HUES48 (cell line): Measurements from ENCODE around the gene STXBP4.

ENCODE experiments used
- H3K27ac ChIP-seq: one replicate; pipeline ENCODE4 v1.7.0; 2013; ENCODE audit warnings: low read depth, low read length, inconsistent platforms
- H3K27me3 ChIP-seq: 2 replicates; pipeline ENCODE4 v1.6.1; 2013; ENCODE audit warnings: mild to moderate bottlenecking, low read length; ENCODE audit not compliant: control insufficient read depth, insufficient read depth
- H3K36me3 ChIP-seq: 2 replicates; pipeline ENCODE4 v1.6.1; 2013; ENCODE audit warnings: low read length; ENCODE audit not compliant: control insufficient read depth, insufficient read depth
- H3K4me1 ChIP-seq: 2 replicates; pipeline ENCODE4 v1.6.1; 2013; ENCODE audit warnings: mild to moderate bottlenecking, low read length; ENCODE audit not compliant: control insufficient read depth, insufficient read depth
- H3K4me3 ChIP-seq: 2 replicates; pipeline ENCODE4 v1.5.1; 2013; ENCODE audit warnings: mild to moderate bottlenecking, low read depth, low read length
- H3K9ac ChIP-seq: 2 replicates; pipeline ENCODE4 v1.6.1; 2013; ENCODE audit warnings: mild to moderate bottlenecking, low read depth, low read length, moderate library complexity
- H3K9me3 ChIP-seq: 2 replicates; pipeline ENCODE4 v1.6.1; 2013; ENCODE audit warnings: low read length; ENCODE audit not compliant: control insufficient read depth, insufficient read depth

STXBP4 gene

GRCh38 chr17:54990118-54990517, 21.6 kb downstream of the STXBP4 start:
- H3K9ac ChIP-seq, result no peak overlapping the region
- H3K4me1 ChIP-seq, result no peaks in the 10 kb centered on the region
- no peak overlapping the region for H3K27ac ChIP-seq
- peaks cover 10% of the 10 kb centered on the region for H3K36me3 ChIP-seq
- H3K27me3 ChIP-seq, result no peaks in the 10 kb centered on the region
- H3K4me3 ChIP-seq, result no peak overlapping the region
- no peaks in the 10 kb centered on the region for H3K9me3 ChIP-seq

- Histone ChIP-seq H3K36me3 (peaks cover 21% of the 10 kb centered on the region), H3K4me1 (no peaks in the 10 kb centered on the region), H3K9me3 (no peaks in the 10 kb centered on the region), H3K27ac (no peak overlapping the region), H3K27me3 (no peaks in the 10 kb centered on the region), H3K9ac (no peak overlapping the region), H3K4me3 (no peak overlapping the region)
These were observed 23.0 kb downstream of the STXBP4 start for GRCh38 chr17:54991567-54991966.

DNA sequence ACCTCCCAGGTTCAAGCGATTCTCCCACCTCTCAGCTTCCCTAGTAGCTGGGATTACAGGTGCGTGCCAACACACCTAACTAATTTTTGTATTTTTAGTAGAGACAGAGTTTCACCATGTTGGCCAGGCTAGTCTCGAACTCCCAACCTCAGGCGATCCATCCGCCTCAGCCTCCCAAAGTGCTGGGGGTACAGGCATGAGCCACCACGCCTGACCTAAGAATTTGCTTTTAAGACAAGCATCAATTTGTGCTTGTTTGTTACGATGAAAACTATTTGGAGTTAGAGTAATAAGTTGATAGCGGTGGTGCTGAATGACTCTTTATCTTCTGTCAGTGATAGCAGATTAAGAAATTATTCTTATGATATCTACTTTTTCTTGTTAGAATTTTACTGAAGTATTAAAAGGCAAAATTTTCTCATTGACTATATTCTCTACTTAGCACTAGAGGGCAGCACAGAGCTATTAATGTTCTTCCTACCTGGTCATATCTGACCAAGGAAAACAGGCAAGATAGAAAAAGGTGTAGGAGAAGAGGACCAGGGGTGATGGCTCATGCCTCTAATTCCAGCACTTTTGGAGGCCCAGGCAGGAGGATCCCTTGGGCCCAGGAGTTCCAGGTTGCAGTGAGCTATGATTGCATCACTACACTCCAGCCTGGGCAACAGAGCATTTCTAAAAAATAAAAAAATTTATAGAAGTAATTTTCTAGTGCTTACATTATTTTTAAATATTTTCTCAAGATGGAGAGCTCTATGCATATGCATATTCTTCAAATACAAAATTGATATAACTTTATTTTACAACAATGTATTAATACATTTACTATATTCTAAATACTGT, 24.5 kb downstream of the STXBP4 start:
- Histone ChIP-seq H3K27me3 (no peaks in the 10 kb centered on the region), H3K36me3 (peaks cover 15% of the 10 kb centered on the region; the same call in 1 of the 2 replicates), H3K4me3 (no peak overlapping the region), H3K27ac (no peak overlapping the region), H3K9ac (no peak overlapping the region), H3K4me1 (no peaks in the 10 kb centered on the region), H3K9me3 (no peaks in the 10 kb centered on the region)

- Histone ChIP-seq H3K9me3 (no peaks in the 10 kb centered on the region), H3K9ac (no peak overlapping the region), H3K4me1 (no peaks in the 10 kb centered on the region), H3K27me3 (no peaks in the 10 kb centered on the region), H3K36me3 (peaks cover 29% of the 10 kb centered on the region), H3K27ac (no peak overlapping the region), H3K4me3 (no peak overlapping the region)
These were observed 27.9 kb downstream of the STXBP4 start for GRCh38 chr17:54996441-54996840.

- Histone ChIP-seq H3K27ac (no peak overlapping the region), H3K4me1 (peaks cover 10% of the 10 kb centered on the region), H3K4me3 (no peak overlapping the region), H3K9ac (no peak overlapping the region), H3K36me3 (peaks cover 14% of the 10 kb centered on the region), H3K9me3 (no peaks in the 10 kb centered on the region), H3K27me3 (no peaks in the 10 kb centered on the region)
These were observed 33.9 kb downstream of the STXBP4 start for GRCh38 chr17:55002458-55002857.

GRCh38 chr17:55004484-55004883, 35.9 kb downstream of the STXBP4 start:
- no peak overlapping the region for H3K9ac ChIP-seq

GRCh38 chr17:55005520-55005919, 37.0 kb downstream of the STXBP4 start:
- no peak overlapping the region for H3K9ac ChIP-seq
- H3K27ac ChIP-seq, result no peak overlapping the region

More at GRCh38 chr17:55004484-55004883, 35.9 kb downstream of the STXBP4 start:
- H3K9me3 ChIP-seq, result no peaks in the 10 kb centered on the region
- H3K4me3 ChIP-seq, result no peak overlapping the region
- peaks cover 10% of the 10 kb centered on the region for H3K4me1 ChIP-seq
- H3K27me3 ChIP-seq, result no peaks in the 10 kb centered on the region
- H3K36me3 ChIP-seq, result peaks cover 17% of the 10 kb centered on the region
- no peak overlapping the region for H3K27ac ChIP-seq

DNA sequence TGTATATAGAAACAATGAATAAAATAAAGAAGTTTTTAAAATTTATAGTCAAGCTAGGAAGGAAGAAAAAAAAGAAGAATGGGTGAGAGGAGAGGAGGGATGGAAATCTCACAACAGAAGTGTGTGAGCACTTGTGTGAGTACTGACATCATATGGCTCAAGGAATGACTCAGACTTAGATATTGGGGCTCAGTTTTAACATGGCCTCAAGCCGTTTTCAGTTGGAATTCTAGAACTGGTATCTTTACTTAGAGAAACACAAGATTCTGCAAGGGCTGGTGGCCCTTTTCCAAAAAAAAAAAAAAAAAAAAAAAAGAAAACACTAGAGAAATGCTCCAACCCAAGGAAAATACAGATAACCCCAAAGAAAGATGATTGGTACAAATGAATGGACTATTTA, 55.1 kb downstream of the STXBP4 start:
- Histone ChIP-seq H3K9me3 (no peaks in the 10 kb centered on the region), H3K4me1 (no peaks in the 10 kb centered on the region), H3K9ac (no peak overlapping the region), H3K27ac (no peak overlapping the region), H3K4me3 (no peak overlapping the region), H3K27me3 (no peaks in the 10 kb centered on the region), H3K36me3 (no peaks in the 10 kb centered on the region)

More at GRCh38 chr17:55005520-55005919, 37.0 kb downstream of the STXBP4 start:
- no peaks in the 10 kb centered on the region for H3K9me3 ChIP-seq
- H3K4me1 ChIP-seq, result peaks cover 10% of the 10 kb centered on the region
- H3K36me3 ChIP-seq, result peaks cover 12% of the 10 kb centered on the region; the same call in 1 of the 2 replicates
- no peaks in the 10 kb centered on the region for H3K27me3 ChIP-seq
- H3K4me3 ChIP-seq, result no peak overlapping the region

- Histone ChIP-seq H3K9ac (no peak overlapping the region), H3K27ac (no peak overlapping the region), H3K4me3 (no peak overlapping the region), H3K27me3 (no peaks in the 10 kb centered on the region), H3K9me3 (no peaks in the 10 kb centered on the region), H3K4me1 (no peaks in the 10 kb centered on the region), H3K36me3 (peaks cover under 1% of the 10 kb centered on the region; the same call in 1 of the 2 replicates)
These were observed 69.3 kb downstream of the STXBP4 start for GRCh38 chr17:55037828-55038227.

GRCh38 chr17:55038291-55038690, 69.7 kb downstream of the STXBP4 start:
- Histone ChIP-seq H3K27ac (no peak overlapping the region), H3K4me1 (no peaks in the 10 kb centered on the region), H3K9ac (no peak overlapping the region), H3K36me3 (no peaks in the 10 kb centered on the region), H3K4me3 (no peak overlapping the region), H3K9me3 (no peaks in the 10 kb centered on the region), H3K27me3 (no peaks in the 10 kb centered on the region)

GRCh38 chr17:55040611-55041010, 72.0 kb downstream of the STXBP4 start:
- no peaks in the 10 kb centered on the region for H3K4me1 ChIP-seq
- no peak overlapping the region for H3K4me3 ChIP-seq
- no peaks in the 10 kb centered on the region for H3K27me3 ChIP-seq
- no peaks in the 10 kb centered on the region for H3K9me3 ChIP-seq
- no peak overlapping the region for H3K9ac ChIP-seq
- no peak overlapping the region for H3K27ac ChIP-seq
- H3K36me3 ChIP-seq, result no peaks in the 10 kb centered on the region
